OCI-LY3 (cell line): Measurements from ENCODE around the gene ATG4A.
A peak's percentile ranks its signal among the peaks of the same experiment; 100 is the strongest.

Experiments
- H2AFZ ChIP-seq: fragments of 200-600, 300-600 bp; shearing (Covaris generic); 2 replicates; pipeline ENCODE4 v1.6.0; 2014; ENCODE audit warnings: antibody characterized with exemption, low read depth, low read length
- H3K27ac ChIP-seq: fragments of 200-600, 300-600 bp; sonication (generic); 2 replicates; pipeline ENCODE4 v1.5.1; 2014; ENCODE audit warnings: mild to moderate bottlenecking, low read length, moderate library complexity, mixed read lengths
- H3K27me3 ChIP-seq: fragments of 200-600, 300-600 bp; sonication (generic); 2 replicates; pipeline ENCODE4 v1.6.1; 2014; ENCODE audit warnings: low read depth, low read length, mixed read lengths
- H3K36me3 ChIP-seq: fragments of 200-600, 300-600 bp; sonication (generic); replicated peaks from 2 replicates; pipeline ENCODE3; 2014; ENCODE audit warnings: low read depth, low read length, mixed read lengths
- H3K4me1 ChIP-seq: fragments of 300-600, 200-600 bp; sonication (generic); 2 replicates; pipeline ENCODE4 v1.6.1; 2014; ENCODE audit warnings: low read length, mixed read lengths
- H3K4me2 ChIP-seq: fragments of 200-600, 300-600 bp; sonication (generic); 2 replicates; pipeline ENCODE4 v1.6.1; 2014; ENCODE audit warnings: low read length, mixed read lengths
- H3K4me3 ChIP-seq: fragments of 300-600, 200-600 bp; sonication (generic); 2 replicates; pipeline ENCODE4 v1.5.1; 2014; ENCODE audit warnings: antibody characterized with exemption, mild to moderate bottlenecking, low read length, moderate library complexity
- H3K79me2 ChIP-seq: fragments of 300-600, 200-600 bp; shearing (Covaris generic); 2 replicates; pipeline ENCODE4 v1.6.1; 2014; ENCODE audit warnings: mild to moderate bottlenecking, low read length, mixed read lengths
- H3K9ac ChIP-seq: fragments of 300-600, 200-600 bp; shearing (Covaris generic); 2 replicates; pipeline ENCODE4 v1.6.0; 2014; ENCODE audit warnings: mild to moderate bottlenecking, low read length, moderate library complexity
- H3K9me3 ChIP-seq: fragments of 200-600, 300-600 bp; shearing (Covaris generic); 2 replicates; pipeline ENCODE4 v1.6.1; 2014; ENCODE audit warnings: low read length, mixed read lengths; ENCODE audit not compliant: insufficient read depth
- H4K20me1 ChIP-seq: fragments of 200-600, 300-600 bp; sonication (generic); 2 replicates; pipeline ENCODE4 v1.6.1; 2016; ENCODE audit warnings: low read length, mixed read lengths; ENCODE audit not compliant: insufficient read depth
- EZH2phosphoT487 ChIP-seq: fragments of 200-600 bp; shearing (Covaris generic); IDR thresholded peaks from 2 replicates; pipeline ENCODE4 v1.6.1; 2018; ENCODE audit warnings: antibody characterized with exemption, mixed run types, low read depth
- TF ChIP-seq, protein P1 (sequence below): fragments of 200-600, 300-600 bp; sonication (generic); IDR thresholded peaks from 2 replicates; pipeline ENCODE4 v1.5.1; 2014; ENCODE audit warnings: antibody characterized with exemption, low read length, low read depth

The ATG4A gene

DNA sequence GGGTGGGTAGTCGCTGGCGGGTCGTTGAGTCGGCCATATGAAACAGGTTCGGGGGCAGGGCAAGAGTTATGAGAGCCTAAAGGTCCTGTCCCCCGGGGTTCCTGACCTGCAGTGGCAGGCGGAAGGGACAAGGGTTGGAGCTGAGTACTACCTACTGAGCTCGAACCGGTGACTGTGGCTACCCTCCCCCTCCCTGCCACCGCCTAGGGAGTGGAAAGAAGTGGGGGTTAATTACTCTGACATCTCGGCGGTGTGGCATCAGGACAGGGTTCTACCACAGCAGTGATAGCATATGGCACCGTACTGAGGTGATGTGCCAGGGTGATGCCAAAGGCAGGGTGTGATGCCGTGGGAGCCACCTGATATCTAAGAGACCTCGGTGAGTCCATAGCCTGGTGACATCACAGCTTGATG is 307 bp downstream of the ATG4A start:
- H3K4me2 ChIP-seq = peak overlapping the region; percentile 82
- H4K20me1 ChIP-seq = no peaks in the 10 kb centered on the region
- H3K4me3 ChIP-seq = peak overlapping the region; percentile 99
- no peak for TF ChIP-seq EZH2phosphoT487
- TF ChIP-seq, protein P1, sequence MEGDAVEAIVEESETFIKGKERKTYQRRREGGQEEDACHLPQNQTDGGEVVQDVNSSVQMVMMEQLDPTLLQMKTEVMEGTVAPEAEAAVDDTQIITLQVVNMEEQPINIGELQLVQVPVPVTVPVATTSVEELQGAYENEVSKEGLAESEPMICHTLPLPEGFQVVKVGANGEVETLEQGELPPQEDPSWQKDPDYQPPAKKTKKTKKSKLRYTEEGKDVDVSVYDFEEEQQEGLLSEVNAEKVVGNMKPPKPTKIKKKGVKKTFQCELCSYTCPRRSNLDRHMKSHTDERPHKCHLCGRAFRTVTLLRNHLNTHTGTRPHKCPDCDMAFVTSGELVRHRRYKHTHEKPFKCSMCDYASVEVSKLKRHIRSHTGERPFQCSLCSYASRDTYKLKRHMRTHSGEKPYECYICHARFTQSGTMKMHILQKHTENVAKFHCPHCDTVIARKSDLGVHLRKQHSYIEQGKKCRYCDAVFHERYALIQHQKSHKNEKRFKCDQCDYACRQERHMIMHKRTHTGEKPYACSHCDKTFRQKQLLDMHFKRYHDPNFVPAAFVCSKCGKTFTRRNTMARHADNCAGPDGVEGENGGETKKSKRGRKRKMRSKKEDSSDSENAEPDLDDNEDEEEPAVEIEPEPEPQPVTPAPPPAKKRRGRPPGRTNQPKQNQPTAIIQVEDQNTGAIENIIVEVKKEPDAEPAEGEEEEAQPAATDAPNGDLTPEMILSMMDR = no peak
- peaks cover 23% of the 10 kb centered on the region for H3K79me2 ChIP-seq
- H2AFZ ChIP-seq = peak overlapping the region; percentile 81
- H3K36me3 ChIP-seq = no peaks in the 10 kb centered on the region
- peaks cover 7% of the 10 kb centered on the region for H3K4me1 ChIP-seq
- H3K9ac ChIP-seq = peak overlapping the region; percentile 64
- H3K27ac ChIP-seq = no peak overlapping the region
- H3K27me3 ChIP-seq = no peaks in the 10 kb centered on the region
- no peaks in the 10 kb centered on the region for H3K9me3 ChIP-seq

DNA sequence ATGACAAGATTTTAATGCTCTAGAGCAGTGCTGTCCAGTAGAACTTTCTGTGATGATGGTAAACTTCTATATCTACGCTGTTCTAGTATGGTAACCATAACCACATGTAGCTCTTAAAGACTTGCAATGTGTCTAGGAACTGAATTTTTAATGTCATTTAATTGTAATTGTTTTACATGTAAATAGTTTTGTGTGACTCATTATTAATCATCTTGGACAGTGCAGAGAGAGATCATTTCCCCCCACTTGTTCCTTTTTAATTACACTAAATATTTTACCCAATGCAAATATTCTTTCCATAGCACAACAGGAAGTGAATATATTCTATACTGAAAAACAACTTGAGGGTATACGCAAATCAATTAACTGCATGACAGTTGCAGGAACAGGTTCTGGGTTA is 5.8 kb downstream of the ATG4A start:
- Histone ChIP-seq H3K9me3 (no peaks in the 10 kb centered on the region), H3K9ac (no peak overlapping the region), H3K79me2 (no peaks in the 10 kb centered on the region), H4K20me1 (no peaks in the 10 kb centered on the region), H3K4me3 (no peak overlapping the region), H2AFZ (no peak overlapping the region), H3K27ac (no peak overlapping the region), H3K4me2 (no peak overlapping the region), H3K4me1 (0 out of 2 replicates have a peak, but pooled peaks cover 1% of the 10 kb centered on the region), H3K36me3 (no peaks in the 10 kb centered on the region), H3K27me3 (no peaks in the 10 kb centered on the region)
- TF ChIP-seq EZH2phosphoT487 = no peak
- TF ChIP-seq, protein P1 = no peak

DNA sequence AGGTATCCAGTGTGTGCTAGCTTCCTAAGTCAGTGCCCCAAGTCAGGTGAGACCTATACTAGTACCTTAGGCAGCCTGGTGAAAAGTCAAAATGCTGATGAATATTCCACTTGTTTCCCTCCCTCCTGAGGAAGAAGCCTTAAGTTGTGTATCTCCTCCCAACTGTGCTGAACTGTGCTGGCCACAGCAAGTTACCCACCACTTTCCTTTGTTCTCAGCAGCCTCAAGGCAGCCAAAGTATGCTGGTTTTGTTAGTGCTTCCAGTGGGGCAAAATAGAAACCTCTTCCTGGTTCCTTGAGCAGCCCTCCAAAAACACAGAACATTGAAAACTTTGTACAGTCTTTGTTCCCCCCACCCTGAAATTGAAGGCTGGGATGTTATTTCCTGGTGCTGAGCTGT is 13.9 kb downstream of the ATG4A start:
- Histone ChIP-seq H4K20me1 (no peaks in the 10 kb centered on the region), H3K9ac (no peak overlapping the region), H2AFZ (no peak overlapping the region), H3K4me1 (peaks cover 2% of the 10 kb centered on the region; the same call in 1 of the 2 replicates), H3K27ac (no peak overlapping the region), H3K36me3 (no peaks in the 10 kb centered on the region), H3K79me2 (no peaks in the 10 kb centered on the region), H3K9me3 (no peaks in the 10 kb centered on the region), H3K4me3 (no peak overlapping the region), H3K4me2 (no peak overlapping the region), H3K27me3 (no peaks in the 10 kb centered on the region)
- TF ChIP-seq EZH2phosphoT487 = no peak
- TF ChIP-seq, protein P1 = no peak

DNA sequence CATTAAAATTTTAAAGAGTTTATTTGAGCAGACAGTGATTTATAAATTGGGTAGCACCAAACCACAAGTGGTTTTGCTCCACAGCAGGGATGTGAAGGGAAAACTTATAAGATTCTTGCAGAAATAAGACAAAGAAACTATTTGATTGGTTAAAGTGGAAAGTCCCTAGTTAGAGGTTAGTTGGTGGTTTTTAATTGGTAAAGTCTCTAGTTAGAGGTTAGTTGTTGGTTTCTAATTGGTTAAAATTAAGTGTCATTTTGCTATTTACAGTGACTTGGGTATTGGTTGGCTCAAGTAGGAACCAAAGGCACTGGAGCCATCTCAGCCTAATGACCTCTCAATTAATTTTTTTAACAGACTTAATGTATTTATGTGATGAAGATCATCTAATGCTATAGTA is 23.0 kb downstream of the ATG4A start:
- Histone ChIP-seq H3K36me3 (no peaks in the 10 kb centered on the region), H3K9me3 (no peaks in the 10 kb centered on the region), H4K20me1 (no peaks in the 10 kb centered on the region), H3K79me2 (no peaks in the 10 kb centered on the region), H3K27ac (no peak overlapping the region), H3K4me3 (no peak overlapping the region), H2AFZ (no peak overlapping the region), H3K9ac (no peak overlapping the region), H3K4me1 (no peaks in the 10 kb centered on the region), H3K4me2 (no peak overlapping the region), H3K27me3 (no peaks in the 10 kb centered on the region)
- TF ChIP-seq, protein P1 = no peak
- TF ChIP-seq EZH2phosphoT487 = no peak
